GM12865 (cell line): ENCODE results near the gene DOCK1.

Experiments used
- DNase-seq: peaks from one replicate; pipeline ENCODE4 v3.0.0; 2010; ENCODE audit warnings: low read depth
- H3K4me3 ChIP-seq: 2 replicates; pipeline ENCODE4 v1.5.1; 2011; ENCODE audit warnings: mild to moderate bottlenecking, low read depth, low read length, control low read depth
- TF ChIP-seq, protein P1 (sequence below): IDR thresholded peaks from 2 replicates; pipeline ENCODE4 v1.5.1; 2011; ENCODE audit warnings: low read length, control low read depth, low read depth, inconsistent platforms; ENCODE audit not compliant: insufficient read depth; ENCODE audit errors: missing control alignments

Gene DOCK1

DNA sequence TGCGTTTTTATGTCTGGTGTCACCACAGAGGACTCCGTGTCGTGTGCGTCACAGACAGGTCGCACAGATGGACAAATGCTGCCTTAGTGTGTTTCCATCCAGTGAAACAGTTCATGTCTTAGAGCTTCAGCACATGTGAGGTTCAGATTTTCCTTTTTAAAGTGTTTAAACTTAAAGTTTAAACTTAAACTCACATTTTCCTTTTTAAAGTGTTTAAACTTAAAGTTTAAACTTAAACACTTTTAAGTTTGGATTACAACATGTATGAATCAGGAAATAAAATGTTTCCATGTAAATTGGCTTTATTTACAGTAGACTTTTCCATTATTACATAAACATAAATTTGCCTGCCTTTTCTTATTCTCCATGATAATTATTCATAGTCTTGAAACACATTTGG is 223.9 kb downstream of the DOCK1 start:
- H3K4me3 ChIP-seq, result no peak overlapping the region
- TF ChIP-seq, protein P1, sequence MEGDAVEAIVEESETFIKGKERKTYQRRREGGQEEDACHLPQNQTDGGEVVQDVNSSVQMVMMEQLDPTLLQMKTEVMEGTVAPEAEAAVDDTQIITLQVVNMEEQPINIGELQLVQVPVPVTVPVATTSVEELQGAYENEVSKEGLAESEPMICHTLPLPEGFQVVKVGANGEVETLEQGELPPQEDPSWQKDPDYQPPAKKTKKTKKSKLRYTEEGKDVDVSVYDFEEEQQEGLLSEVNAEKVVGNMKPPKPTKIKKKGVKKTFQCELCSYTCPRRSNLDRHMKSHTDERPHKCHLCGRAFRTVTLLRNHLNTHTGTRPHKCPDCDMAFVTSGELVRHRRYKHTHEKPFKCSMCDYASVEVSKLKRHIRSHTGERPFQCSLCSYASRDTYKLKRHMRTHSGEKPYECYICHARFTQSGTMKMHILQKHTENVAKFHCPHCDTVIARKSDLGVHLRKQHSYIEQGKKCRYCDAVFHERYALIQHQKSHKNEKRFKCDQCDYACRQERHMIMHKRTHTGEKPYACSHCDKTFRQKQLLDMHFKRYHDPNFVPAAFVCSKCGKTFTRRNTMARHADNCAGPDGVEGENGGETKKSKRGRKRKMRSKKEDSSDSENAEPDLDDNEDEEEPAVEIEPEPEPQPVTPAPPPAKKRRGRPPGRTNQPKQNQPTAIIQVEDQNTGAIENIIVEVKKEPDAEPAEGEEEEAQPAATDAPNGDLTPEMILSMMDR, result no peak
- no peak for DNase-seq

DNA sequence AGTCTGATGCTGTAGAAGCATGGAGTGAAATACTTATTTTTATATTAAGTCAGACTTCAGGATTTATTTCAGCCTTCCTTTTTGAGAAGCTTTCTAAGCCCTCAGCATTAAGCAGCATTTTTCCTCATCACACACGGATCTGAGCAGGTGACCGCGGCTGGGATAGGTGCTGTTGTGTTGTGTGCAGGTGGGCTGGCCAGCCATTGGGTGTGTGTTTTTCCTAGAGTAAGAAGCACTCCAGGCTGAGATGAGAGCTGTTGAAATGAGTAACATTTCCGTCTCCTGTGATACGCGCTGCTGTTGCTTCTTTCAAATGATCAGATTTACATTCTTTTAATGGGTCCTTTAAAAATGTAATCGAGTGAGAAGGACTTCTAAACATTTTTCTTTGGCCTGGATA is 227.2 kb downstream of the DOCK1 start:
- TF ChIP-seq, protein P1, result no peak
- no peak overlapping the region for H3K4me3 ChIP-seq
- DNase-seq, result no peak

DNA sequence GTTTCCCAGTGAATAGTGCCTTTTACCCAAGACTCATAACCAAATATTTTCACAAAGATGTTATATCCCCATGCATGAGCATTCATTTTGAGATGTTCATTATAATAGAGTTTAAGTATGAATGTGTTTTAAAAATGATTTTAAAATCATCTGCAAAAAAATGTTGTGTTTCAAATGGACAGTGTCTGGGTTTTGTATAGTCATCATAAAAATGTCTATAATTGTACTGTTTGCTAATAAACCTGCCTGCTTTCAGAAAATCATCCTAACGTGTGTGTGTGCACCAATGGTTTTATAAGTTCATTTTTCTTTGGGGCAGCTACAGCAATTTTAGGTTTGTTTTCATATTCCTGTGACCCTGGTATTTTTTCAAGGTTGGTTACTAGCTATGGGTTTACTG is 228.0 kb downstream of the DOCK1 start:
- TF ChIP-seq, protein P1, result no peak
- DNase-seq, result no peak
- H3K4me3 ChIP-seq, result no peak overlapping the region

DNA sequence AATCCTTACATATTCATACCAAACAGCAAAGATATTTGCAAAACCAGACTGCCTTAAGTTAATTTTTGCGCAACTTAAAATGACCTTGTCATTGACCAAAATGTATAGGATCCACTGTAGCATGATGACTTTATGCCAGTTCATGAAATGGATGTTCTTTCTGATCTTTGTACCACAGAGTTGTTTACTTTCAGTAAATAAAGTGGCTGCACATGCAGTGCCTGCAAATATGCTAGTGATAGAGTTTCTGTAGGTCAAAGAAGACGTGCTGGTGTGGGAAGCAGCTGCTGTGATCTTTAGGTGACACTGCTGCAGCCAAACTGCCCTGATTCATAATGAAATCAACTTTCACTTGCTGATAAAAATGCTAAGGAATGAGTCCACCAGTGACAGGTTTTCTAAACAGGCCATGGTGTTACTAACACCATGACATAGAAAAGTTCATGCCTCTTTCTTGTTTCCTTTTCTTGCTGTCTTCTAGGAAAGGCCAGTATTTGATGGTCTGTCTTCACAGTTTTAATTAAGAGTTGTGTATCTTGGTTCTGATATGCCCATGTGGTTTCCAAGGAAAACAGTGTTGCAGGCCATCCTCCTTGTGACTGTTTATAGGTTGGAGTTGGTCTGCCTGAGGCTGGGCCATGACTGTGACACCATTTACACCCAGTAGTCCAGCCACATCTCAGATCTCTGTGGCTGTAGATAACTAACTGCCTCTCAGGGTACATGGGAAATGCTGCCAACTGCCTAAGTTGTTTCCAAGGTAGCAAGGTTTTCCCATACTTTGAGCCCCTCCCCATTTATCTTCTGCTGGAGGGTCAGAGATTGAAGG is 228.7 kb downstream of the DOCK1 start:
- TF ChIP-seq, protein P1, result no peak
- no peak overlapping the region for H3K4me3 ChIP-seq
- DNase-seq, result no peak

DNA sequence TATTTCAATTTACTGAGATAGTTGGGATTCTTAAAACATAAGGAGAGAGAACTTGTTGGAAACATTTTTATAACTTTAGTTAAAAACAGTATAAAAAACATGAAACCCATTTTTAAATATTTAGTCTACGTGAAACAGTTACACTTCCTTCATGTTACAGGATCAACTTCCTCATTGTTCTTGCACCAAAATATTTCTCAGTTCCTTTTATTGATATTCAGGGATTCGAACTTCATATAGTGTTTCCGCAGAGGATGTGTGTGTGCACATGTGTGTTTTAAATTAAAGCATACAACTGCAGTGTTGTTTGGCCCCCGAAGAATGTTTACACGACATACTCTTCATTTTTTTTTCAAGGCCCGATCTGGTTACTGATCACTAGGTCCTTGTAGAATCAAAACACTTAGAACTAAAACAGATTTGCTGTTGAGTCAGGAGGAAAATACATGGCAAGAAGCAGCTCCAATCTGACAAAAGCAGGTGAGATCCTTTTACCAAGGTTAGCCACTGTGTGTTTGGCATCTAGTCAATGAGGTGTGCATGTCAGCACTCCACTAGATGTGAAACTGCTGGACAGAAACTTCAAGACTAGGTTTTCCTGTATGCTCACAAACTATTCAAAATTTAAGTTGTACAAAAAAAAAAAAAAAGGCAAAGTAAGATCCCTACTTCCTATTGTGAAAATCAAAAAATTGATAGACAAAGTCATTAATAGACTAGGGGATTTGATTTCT is 230.8 kb downstream of the DOCK1 start:
- TF ChIP-seq, protein P1, result no peak
- H3K4me3 ChIP-seq, result no peak overlapping the region
- no peak for DNase-seq

DNA sequence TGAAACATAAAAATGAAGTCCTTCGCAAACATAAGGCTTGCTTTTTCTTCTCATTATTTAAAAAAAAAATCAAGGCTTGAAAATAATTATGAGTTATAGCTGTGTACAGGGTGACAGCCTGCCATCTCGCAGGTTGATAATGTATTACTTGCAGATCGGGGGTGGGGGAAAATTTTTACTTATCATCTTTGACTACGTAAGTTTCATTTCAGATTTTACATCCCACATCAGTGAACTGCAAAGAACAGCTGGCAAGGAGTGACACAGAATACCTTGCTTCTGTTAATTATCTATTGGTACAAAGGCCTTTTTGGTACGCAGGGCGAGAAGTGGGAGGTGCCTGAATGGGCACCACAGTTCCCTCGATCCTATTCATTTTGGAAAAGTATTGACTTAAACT is 232.2 kb downstream of the DOCK1 start:
- TF ChIP-seq, protein P1, result no peak
- no peak overlapping the region for H3K4me3 ChIP-seq
- no peak for DNase-seq
